Measurements from ENCODE around the gene FGFR4.
A peak's percentile ranks its signal among the peaks of the same experiment; 100 is the strongest.

FGFR4 gene

DNA sequence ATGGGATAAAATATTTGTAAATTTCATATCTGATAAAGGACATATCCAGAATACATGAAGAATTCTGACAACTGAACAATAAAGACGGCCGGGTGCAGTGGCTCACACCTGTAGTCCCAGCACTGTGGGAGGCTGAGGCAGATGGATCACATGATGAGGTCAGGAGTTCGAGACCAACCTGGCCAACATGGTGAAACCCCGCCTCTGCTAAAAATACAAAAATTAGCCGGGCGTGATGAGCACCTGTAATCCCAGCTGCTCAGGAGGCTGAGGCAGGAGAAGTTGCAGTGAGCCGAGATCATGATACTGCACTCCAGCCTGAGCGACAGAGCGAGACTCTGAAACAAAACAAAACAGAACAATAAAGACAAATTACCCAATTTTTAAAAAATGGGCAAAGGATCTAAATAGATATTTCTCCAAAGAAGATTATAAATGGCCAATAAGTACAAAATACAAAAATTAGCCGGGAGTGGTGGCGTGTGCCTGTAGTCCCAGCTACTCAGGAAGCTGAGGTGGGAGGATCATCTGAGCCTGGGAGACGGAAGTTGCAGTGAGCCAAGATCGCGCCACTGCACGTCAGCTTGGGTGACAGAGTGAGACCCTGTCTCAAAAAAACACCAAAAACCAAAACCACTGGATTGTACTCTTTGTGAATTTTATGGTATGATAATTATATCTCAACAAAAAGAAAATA is 37.2 kb downstream of the FGFR4 start:
- intact Hi-C loops (cut with DNase I) = no loop called here
- no peak for DNase-seq

DNA sequence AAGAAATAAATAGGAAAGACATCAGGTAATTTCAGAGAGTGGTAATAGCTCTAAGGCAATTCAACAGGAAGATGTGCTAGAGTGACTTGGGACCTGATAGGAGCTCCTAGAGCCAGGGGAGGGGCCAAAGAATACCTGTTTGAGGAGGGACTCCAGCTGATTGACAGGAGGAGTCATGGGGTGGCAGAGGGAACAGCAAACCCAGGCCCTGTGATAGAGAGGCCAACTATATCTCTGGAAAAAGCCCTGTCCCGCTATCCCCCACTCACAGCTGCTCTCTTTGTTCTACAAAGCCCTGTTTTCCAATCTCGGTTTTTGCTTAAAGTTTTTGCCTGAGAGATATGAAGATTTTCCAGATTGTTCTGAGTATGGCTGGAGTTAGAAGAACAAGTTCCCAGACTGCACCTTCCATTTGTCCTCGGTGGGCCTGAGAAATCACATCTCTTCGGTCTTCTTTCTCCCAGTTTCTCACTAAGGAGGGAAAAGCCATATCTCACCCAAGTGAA is 37.8 kb downstream of the FGFR4 start:
- intact Hi-C loops (cut with DNase I) = no loop called here
- DNase-seq = no peak

GRCh38 chr5:177126771-177127170 is 40.1 kb downstream of the FGFR4 start:
- no peak for DNase-seq
- intact Hi-C loops (cut with DNase I) = no loop called here

DNA sequence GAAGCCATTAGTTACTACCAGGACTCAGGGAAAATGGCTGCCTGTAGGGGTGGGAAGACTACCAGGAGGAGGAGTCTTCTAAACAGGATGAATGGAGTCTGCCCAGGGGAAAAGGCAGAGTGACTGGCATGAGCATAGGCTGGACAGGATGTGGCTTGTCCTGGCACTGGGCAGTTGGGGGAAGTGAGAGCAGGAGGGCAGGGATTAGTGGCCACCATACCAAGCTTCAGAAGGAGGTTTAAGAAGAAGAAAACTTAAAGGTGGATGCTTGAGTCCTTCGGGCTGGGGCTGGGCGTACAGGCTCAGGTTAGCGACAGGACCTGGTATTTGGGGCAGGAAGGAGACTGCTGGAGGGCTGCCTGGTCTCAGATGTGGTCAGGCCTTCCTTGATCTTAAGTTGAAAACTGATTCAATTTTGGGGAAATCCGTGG is 41.9 kb downstream of the FGFR4 start:
- DNase-seq = peak in 1 of 42 donors; percentile 17
- intact Hi-C loops (cut with DNase I) = no loop called here

GRCh38 chr5:177130211-177131018 is 43.7 kb downstream of the FGFR4 start:
- DNase-seq = peak in 1 of 42 donors; percentile 3
- intact Hi-C loops (cut with DNase I) = no loop called here

GRCh38 chr5:177131019-177131320 is 44.3 kb downstream of the FGFR4 start:
- no peak for DNase-seq

DNA sequence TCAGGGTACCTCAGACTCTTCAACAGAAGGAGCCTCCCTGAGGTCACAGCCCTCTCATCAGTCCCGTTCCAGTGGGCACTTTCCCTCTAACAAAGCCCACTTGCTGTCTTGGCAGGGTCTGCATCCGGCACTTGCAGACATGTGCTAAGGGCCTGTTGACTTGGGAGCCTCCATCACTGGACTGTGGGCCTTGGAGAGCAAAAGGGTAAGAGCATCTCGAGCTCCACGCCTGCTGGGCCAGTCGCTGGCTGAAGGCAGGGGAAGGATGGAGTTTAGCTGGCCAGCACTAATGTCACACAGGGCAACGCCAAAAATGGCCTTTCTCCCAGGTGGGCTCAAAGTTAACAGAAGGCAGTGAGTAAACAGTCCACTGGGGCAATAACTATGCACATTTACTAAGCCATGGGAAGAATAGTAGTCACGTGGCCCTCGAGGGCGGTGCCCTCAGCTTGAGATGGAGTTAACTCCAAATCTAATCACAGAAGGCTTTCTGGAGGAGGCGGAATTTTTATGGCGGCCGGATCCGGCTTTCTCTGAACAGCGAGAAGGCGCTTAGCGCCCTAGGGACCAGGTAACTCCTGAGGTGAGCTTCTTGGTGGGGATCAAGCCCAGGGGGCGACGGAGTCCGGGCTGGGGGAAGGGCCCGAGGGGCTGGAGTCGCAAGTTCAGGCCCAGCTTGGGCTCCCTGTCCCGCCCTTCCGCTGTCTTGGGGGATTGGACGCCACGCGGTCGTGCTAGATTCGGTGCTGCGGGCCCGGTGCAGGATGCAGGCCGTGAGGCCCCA is 44.8 kb downstream of the FGFR4 start:
- intact Hi-C loops (cut with DNase I) = no loop called here
- peak in 4 of 42 donors; percentile 33 to 54 (median 46) for DNase-seq

More at GRCh38 chr5:177131019-177131320, 44.3 kb downstream of the FGFR4 start:
- intact Hi-C loops (cut with DNase I) = no loop called here

GRCh38 chr5:177132136-177133095 is 45.7 kb downstream of the FGFR4 start:
- intact Hi-C loops (cut with DNase I) = no loop called here
- peak in 38 of 42 donors; percentile 26 to 78 (median 52) for DNase-seq

- intact Hi-C loops (cut with DNase I) = no loop called here
- peak; percentile 80 to 97 (median 93) for DNase-seq
Measured at GRCh38 chr5:177133096-177133852, 46.6 kb downstream of the FGFR4 start, which contains the start of gene NSD1. Gene NSD1, plus strand, starts transcription at chr5:177133773. Its CDS starts 1,331 bp downstream, at chr5:177135104.

DNA sequence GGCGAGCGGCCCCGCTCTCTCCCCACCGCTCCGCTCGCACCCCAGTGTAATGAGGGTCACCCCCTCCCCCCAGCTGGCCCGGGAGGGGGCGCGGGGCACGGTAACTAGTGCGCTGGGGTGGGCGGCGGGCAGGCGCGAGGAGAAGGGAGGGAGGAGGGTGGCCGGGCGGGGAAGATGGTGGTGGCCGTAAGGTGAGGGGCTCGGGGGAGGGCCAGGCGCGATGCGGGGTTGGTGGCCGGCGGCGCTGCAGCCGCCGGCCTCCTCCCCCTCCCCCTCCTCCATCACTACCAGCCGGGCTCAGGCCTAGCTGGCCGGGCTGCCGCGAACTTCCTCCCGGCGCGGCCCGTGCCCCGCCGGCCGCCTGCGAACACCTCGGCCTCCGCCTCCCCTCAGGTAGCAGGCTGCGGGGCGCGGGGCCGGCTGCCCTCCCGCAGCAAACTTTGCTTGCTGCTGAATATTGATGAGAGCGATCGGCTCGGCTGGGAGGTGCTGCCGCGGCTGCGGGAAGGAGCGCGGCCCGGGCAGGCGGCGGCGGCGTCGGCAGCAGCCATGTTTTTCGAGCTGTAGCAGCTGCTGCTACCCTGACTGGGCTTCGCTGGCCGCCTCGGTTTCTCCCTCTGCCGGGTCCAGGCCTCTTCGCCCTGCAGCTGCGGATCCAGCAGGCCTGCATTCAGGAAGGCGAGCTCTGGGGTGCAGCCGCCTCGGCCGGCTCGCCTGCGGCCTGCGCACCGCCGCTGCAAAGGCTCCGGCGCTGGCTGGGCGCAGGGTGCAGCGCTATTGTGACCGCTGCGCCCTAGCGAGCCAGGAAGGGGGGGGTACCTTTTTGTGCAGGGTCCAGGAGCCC is 47.4 kb downstream of the FGFR4 start:
- DNase-seq = peak in 38 of 42 donors; percentile 27 to 74 (median 56)
- intact Hi-C loops (cut with DNase I) = no loop called here

- DNase-seq = no peak
Measured at GRCh38 chr5:177134697-177135225, 48.0 kb downstream of the FGFR4 start.

DNA sequence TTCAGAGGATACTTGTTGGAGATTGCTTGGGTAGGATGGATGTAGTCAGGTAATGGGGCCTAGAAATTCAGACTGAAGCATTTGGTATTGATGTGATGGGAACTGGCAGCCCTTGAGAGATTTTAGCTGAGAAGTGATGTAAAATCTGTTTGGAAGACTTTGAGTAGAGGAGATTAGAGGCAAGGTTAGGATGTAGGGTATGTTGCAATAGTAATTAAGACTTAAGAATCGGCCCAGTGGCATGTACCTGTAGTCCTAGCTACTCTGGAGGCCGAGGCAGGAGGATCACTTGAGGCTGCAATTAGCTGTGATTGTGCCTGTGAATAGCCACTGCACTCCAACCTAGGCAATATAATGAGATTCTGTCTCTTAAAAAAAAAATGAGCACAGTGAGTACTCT is 53.6 kb downstream of the FGFR4 start:
- DNase-seq = peak in 1 of 42 donors; percentile 4
- intact Hi-C loops (cut with DNase I) = no loop called here

More at GRCh38 chr5:177134697-177135225, 48.0 kb downstream of the FGFR4 start:
- intact Hi-C loops (cut with DNase I) = no loop called here

DNA sequence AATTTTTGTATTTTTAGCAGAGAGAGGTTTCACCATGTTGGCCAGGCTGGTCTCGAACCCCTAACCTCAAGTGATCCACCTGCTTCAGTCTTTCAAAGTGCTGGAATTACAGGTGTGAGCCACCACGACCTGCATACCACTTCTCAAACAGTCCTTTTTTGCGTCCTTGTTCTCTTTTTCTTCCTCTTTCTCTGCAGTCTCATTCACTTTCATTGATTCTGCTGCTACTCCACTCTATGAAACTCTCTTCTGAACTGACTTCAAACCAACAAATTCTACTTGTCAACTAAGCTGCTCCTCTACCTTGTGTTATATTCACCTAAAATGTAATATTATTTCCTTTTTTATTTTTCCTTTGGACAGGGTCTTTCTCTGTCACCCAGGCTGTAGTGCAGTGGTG is 54.8 kb downstream of the FGFR4 start:
- intact Hi-C loops (cut with DNase I) = no loop called here
- no peak for DNase-seq

DNA sequence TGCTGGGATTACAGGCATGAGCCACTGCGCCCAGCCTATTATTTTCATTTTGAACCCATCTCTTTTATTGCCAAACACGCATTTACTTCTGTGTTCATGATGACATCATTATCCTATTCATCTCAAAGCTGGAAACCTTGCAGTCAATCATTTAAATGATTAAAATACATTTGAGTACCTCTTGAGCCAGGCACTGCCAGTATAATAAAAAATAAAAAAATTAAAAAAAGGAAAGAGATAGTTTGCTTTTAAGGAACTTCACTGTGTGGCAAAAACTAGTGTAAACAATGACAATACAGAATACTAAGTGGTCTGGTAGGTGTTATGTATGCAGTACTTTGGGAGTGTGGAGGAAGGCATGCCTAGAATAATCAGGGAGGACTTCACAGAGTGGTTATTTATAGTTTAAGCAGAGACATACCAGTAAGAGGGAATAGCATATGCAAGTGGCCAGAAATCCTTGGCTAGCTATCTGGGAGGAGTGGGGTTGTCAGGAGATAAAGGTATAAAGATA is 55.4 kb downstream of the FGFR4 start:
- intact Hi-C loops (cut with DNase I) = no loop called here
- DNase-seq = no peak

- no peak for DNase-seq
- intact Hi-C loops (cut with DNase I) = no loop called here
Measured at GRCh38 chr5:177142778-177143177, 56.1 kb downstream of the FGFR4 start.
